Fibroblast of skin of left biceps (primary cell): ENCODE results near the gene SLC35B3.
A peak's percentile ranks its signal among the peaks of the same experiment; 100 is the strongest.
"Not testable (repeated sequence)": the region's sequence is repeated elsewhere in the genome, so short reads cannot be mapped to it uniquely, and the experiment has no call there.

Source experiments
- DNase-seq, 2 experiments: peaks; one replicate each; pipeline ENCODE4 v3.0.0-alpha.2; 2013; ENCODE audit warnings: low read depth in 2 of 2

SLC35B3 gene

DNA sequence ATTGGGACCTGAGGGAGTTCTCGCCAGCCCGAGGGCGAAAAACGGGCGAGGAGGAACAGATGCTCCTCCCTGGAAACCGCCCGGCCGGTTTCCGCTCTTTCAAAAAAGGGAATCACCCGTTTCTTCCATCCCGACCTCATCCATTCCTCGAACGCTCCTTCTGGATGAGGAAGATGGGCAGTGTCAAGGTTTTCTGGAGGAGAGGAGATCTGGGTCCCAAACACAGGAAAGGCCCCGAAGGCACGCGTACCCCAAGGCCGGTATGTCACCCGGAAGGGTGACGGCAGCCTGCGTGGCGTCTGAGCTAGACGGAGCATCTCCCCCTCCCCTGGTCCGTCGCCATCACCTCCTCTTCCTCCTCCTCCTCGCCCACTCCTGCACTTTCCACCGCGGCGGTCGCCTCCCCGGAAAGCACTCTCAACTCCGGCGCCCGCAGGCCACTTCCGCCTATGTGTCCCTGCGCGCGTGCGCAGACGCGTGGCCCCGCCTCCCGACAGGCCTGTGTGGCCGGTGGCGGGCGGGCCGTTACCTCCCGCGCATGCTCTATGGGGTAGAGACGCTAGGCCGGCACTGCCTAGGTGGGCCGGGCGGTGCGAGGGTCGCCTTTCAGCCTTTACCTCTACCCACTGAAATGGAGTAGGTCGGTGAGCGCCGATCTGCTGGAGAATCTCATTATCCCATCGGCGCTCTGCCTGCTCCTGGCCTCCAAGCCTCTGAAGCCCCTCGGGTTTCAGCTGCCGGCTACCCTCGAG lies at the start of gene SLC35B3:
SLC35B3 (minus strand) TSS at position 453 of the 752 bp plus-strand sequence.
- peak; percentile 83 to 84 for DNase-seq

GRCh38 chr6:8483650-8484049 lies 48.3 kb upstream of the SLC35B3 start:
- DNase-seq, result no peak

GRCh38 chr6:8481727-8482126 lies 46.4 kb upstream of the SLC35B3 start:
- no peak for DNase-seq

- DNase-seq, result no peak
Measured at GRCh38 chr6:8478418-8478817, 43.1 kb upstream of the SLC35B3 start.

- DNase-seq, result no peak
Measured at GRCh38 chr6:8476656-8477055, 41.3 kb upstream of the SLC35B3 start.

DNA sequence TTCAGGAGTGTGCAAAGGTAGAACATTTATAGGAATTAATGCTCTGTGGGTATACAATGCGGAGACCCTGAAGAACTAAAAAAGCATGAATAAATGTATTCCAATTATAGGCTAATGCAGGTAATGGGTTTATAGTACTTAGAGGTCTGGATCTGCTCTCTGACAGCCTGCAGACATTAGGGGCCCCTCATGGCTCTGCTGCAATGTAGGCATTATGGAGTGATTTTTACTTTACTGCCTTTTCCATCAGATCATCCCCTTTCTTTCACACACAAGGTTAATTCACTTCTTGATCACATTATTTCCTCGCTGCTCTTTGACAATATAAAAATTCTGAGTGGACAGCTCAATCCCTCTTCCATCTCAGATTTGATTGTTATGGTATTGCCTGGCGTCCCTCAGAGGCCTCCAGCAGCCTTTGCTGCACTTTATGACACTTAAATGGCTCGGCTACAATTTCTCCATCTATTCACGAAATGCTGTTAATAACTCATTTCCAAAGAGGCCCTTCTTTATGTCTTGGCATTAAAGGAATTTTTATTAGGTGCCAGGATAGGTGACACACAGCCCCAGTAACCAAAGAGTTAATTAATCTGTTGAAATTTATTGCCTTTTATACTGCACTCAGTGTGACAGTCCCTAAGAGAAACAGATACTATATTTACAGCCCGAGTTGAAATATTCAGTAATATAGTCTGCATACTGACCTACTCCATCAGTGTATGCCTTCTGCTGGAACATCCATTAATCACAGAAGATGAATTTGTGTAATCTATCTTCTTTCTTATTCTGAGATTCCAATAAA lies 33.4 kb upstream of the SLC35B3 start:
- DNase-seq, result no peak

DNA sequence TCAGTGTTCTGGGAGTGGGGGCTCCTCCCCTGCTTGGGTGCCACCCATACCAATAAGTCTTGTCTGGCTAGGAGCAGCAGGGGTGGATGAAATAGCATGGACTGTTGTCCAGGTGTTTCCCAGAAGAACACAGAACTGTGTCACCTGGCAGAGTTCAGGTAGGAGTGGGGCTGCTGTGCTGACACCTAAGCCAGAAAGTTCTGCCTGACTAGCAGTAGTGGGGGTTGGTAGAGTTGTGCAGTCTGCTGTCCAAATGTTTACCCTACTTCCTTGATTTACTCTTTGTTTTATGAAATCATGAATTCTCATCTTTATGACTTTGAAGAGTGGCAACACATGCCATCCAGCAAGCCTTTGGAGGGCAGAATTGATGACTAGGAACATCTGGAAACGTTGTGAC lies 27.3 kb upstream of the SLC35B3 start:
- DNase-seq, result no peak

DNA sequence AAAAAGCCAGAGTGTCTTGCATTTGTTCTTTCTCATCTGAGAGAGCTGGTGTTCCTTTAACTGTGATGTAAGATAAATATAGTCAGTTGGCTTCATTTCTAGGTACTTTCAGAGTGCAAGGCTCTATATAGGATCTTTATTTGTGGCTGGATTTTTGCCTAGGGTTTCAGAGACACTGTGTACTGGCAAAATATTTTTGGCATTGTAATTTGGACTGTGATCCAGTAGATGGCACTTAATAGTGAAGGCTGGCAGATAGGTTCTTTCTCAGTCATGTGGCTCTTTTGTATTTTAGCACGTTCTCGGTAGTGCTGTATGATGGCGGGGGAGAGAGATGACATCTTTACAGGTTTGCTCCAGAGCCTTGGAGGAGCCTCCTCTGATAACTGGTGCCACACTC lies 26.8 kb upstream of the SLC35B3 start:
- no peak for DNase-seq

GRCh38 chr6:8446391-8446790 lies 11.0 kb upstream of the SLC35B3 start:
- DNase-seq, result no peak

DNA sequence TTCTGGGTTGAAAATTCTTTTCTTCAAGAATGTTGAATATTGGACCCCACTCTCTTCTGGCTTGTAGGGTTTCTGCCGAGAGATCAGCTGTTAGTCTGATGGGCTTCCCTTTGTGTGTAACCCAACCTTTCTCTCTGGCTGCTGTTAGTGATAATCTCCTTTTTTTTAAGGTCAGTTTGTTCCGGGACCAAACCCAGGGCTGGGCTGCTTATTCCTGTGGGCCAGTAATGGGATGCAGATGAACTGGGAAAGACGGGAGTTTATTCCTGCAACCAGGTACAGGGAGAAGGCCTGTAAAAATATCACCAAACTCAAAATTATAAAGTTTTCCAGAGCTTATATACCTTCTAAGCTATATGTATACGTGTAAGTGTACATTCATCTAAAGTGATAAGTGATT lies 10.6 kb upstream of the SLC35B3 start:
- DNase-seq, result not testable (repeated sequence)

GRCh38 chr6:8442150-8442549 lies 6.8 kb upstream of the SLC35B3 start:
- DNase-seq, result no peak

- DNase-seq, result no peak
Measured at GRCh38 chr6:8441452-8441851, 6.1 kb upstream of the SLC35B3 start.

DNA sequence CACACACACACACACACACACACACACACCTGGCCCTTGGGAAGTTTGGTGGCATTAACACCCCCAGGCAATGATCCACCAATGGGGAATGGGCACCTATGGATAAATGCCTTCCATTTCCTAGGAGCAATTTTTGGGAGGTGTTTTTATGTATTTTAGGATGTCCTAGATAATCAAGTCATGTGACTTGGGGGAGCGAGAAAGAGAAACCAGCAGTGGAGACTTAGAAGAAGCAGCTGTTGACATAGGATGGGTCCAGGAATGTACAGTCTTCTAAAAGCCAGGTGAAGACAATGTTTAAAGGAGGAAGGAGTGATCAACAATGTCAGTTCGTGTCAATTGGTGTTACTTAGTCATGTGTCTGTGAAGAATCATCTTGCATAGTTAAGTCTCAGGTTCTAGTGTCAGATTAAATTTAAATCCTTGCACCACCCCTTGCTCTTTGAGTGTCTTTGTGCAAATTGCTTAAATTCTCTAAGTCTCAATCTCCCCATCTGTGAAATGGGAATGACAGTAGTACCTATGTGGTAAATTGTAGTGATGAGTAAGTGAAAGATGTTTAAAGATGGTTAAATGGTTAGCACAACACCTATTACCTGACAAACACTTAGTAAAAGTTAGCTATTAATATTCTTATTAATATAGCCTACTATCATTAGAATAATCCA lies 4.4 kb upstream of the SLC35B3 start:
- DNase-seq, result no peak

GRCh38 chr6:8437813-8438212 lies 2.5 kb upstream of the SLC35B3 start:
- no peak for DNase-seq

DNA sequence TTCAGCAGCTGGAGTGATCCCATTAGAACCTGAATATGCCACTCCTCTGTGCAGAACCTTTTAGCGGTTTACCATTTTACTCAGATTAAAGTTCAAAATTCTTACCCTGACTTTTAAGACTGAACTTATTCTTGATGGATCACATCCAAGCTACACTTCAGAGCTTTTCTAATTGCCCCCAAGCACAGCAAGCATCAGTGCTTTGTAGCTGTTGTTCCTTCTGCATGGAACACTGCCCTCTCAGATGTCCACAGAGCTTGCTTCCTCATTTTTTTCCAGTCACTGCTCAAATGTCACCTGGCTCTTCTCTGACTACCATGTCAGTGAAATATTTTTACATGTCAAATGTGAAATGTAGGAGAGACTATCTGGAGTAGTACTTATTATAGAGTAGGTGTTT lies 1.6 kb upstream of the SLC35B3 start:
- DNase-seq, result no peak

DNA sequence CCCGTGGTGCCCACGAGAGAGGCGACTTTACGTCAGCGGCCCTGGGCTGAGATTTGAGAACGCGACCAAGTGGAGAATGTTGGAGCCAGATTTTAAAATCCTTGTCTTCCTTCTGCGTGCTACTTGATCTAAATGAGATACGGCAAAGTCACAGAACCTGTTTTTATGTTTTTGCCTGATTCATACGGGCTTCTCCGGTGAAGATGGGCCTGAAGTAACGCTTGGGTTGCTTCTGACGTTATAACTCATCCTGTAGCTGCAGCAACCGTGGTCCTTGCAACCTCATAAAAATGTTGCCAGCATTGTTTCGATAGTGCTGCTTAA lies 462 bp upstream of the SLC35B3 start:
- no peak for DNase-seq

DNA sequence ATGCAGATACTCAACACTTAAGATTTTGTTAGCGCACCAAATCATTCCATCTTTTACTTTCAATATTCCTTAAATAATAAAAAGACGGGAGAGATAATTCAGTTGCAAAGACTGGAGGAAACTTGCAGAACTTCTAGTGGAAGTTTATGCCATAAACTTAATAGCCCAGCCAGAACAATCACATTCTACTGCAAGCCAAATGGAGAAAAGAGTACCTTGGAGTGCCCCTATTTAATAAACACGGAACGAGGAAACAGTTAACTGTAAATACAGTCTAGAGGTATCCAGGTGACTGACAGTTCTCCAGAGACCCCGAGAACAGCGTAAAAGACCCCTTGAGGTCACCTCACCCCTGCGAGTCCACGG lies 635 bp downstream of the SLC35B3 start:
- no peak for DNase-seq

GRCh38 chr6:8432614-8433013 lies 2.7 kb downstream of the SLC35B3 start:
- DNase-seq, result no peak

DNA sequence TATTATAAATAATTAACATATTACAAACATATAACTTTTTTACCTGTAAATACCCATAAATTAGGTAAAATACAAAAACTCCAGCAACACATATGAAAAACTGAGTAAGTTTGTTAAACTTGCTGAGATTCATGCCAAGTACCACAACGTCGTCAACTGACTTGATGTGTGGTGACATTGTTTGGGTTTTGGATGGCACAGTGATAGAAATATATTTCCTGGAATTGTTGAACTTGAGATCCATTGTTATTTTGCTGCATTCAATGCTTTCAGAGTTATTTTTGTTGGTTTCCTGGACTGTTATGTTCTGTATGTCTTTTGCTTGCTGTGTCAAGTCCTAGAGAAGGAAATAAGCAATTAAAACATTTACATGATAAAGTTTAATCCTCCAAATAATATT lies 5.5 kb downstream of the SLC35B3 start:
- no peak for DNase-seq

GRCh38 chr6:8426544-8426943 lies 8.8 kb downstream of the SLC35B3 start:
- not testable (repeated sequence) for DNase-seq

GRCh38 chr6:8420031-8420588 lies 15.2 kb downstream of the SLC35B3 start:
- no peak for DNase-seq

DNA sequence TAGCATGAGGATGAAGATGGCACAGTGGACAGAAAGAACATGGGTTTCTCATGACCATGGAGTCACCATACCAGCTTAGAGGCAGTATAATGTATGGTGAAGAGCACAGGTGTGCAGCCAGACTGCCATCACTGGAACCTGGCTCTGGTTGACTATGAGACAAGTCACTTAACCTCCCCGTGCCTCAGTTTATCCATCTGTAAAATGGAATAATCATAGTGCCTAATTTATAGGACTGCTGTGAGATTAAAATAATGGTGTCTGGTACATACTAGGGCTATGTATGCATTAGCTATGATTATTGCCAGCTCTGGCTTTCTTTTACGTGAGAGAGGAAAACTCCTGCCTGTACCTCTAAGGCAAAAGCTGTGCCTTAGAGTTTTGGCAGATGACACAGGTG lies 19.4 kb downstream of the SLC35B3 start:
- no peak for DNase-seq

DNA sequence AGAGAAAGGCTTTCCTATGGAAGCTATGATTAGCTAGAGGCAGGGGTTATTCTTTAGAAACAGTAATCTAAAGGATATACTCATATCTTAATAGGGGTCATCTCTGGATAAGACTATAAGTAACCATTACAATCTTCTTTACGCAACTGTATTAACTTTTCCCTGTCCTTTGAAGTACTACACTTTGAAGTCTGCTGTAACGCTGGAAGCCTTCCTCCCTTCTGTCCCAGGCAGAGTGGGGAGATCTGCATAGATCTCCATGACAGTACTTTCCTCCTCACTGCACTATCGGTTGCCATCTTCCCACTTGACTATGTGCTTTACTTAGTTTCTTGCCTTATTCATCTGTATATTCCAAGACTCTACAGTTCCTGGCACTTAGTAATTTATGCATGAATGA lies 20.1 kb downstream of the SLC35B3 start:
- DNase-seq, result no peak
